Neural crest cell (in vitro differentiated cells): ENCODE measurements around the gene ATP2C1. TPM values are rescaled to one million over a fixed set of nuclear protein-coding genes. Genes with fewer than 3 reads are reported as not detected.
"Not testable (repeated sequence)": the region's sequence is repeated elsewhere in the genome, so short reads cannot be mapped to it uniquely, and the experiment has no call there.

ENCODE experiments used
- DNase-seq: peaks from one replicate; pipeline ENCODE4 v3.0.0; 2021; ENCODE audit warnings: low read depth, mixed read lengths, low spot score
- H3K27ac Mint-ChIP-seq: one replicate; pipeline ENCODE4 v1.8.0; 2021; ENCODE audit warnings: mild to moderate bottlenecking, mixed read lengths; ENCODE audit not compliant: unreplicated experiment
- H3K27me3 Mint-ChIP-seq: 2 replicates; pipeline ENCODE4 v1.8.0; 2021; ENCODE audit warnings: low read depth, mild to moderate bottlenecking, mixed read lengths
- H3K36me3 Mint-ChIP-seq: 2 replicates; pipeline ENCODE4 v1.8.0; 2021; ENCODE audit warnings: low read depth, mild to moderate bottlenecking, mixed read lengths
- H3K4me1 Mint-ChIP-seq: 2 replicates; pipeline ENCODE4 v1.8.0; 2021; ENCODE audit warnings: mixed read lengths
- H3K4me3 Mint-ChIP-seq: one replicate; pipeline ENCODE4 v1.8.0; 2021; ENCODE audit warnings: mild to moderate bottlenecking, mixed read lengths
- H3K9me3 Mint-ChIP-seq: 2 replicates; pipeline ENCODE4 v1.8.0; 2021; ENCODE audit warnings: mixed read lengths
- CTCF ChIP-seq: fragments of 200-600 bp; sonication (generic); conservative IDR thresholded peaks from 2 replicates; pipeline ENCODE4 v1.5.0; 2021; ENCODE audit warnings: antibody characterized with exemption, mild to moderate bottlenecking
- total RNA-seq: library from RNA; stranded (reverse); gene quantifications from 2 replicates; pipeline ENCODE4 v1.2.1, GENCODE V29; 2021

Gene ATP2C1
- total RNA-seq, 1 donor from 2014 or later: 73.8 TPM

- H3K36me3 Mint-ChIP-seq: peaks cover 5% of the 10 kb centered on the region
- no peaks in the 10 kb centered on the region for H3K27me3 Mint-ChIP-seq
- H3K4me3 Mint-ChIP-seq: no peak overlapping the region
- TF ChIP-seq CTCF: no peak
- no peak for DNase-seq
- H3K4me1 Mint-ChIP-seq: no peaks in the 10 kb centered on the region
- peak overlapping the region; percentile 84 for H3K27ac Mint-ChIP-seq
- H3K9me3 Mint-ChIP-seq: peaks cover under 1% of the 10 kb centered on the region
Measured at GRCh38 chr3:131036200-131036816, 142.4 kb downstream of the ATP2C1 start.

DNA sequence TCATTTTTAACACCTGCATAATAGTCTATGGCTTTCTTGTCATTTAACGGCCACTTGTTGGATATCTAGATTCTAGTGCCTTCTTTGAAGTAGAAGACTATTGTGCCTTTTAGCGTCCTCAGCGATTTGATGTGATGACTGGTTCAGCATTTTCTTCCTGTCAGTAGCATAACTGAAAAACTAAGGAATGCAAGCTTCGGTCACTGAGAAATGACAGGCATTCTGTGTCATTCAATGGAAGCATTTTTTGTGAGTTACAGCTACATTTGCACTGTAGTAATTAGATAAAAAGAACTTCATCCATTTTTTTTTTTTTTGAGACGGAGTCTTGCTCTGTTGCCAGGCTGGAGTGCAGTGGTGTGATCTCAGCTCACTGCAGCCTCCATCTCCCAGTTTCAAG is 143.1 kb downstream of the ATP2C1 start:
- Mint-ChIP-seq H3K27me3 (no peaks in the 10 kb centered on the region), H3K4me1 (no peaks in the 10 kb centered on the region), H3K36me3 (peaks cover 10% of the 10 kb centered on the region), H3K4me3 (no peak overlapping the region), H3K27ac (no peak overlapping the region), H3K9me3 (peaks cover 3% of the 10 kb centered on the region)
- DNase-seq: no peak
- no peak for TF ChIP-seq CTCF

- Mint-ChIP-seq H3K27me3 (no peaks in the 10 kb centered on the region), H3K27ac (no peak overlapping the region), H3K36me3 (peaks cover 10% of the 10 kb centered on the region), H3K4me3 (no peak overlapping the region), H3K9me3 (peaks cover 3% of the 10 kb centered on the region), H3K4me1 (no peaks in the 10 kb centered on the region)
- TF ChIP-seq CTCF: no peak
- DNase-seq: no peak
Measured at GRCh38 chr3:131038326-131038725, 144.4 kb downstream of the ATP2C1 start.

DNA sequence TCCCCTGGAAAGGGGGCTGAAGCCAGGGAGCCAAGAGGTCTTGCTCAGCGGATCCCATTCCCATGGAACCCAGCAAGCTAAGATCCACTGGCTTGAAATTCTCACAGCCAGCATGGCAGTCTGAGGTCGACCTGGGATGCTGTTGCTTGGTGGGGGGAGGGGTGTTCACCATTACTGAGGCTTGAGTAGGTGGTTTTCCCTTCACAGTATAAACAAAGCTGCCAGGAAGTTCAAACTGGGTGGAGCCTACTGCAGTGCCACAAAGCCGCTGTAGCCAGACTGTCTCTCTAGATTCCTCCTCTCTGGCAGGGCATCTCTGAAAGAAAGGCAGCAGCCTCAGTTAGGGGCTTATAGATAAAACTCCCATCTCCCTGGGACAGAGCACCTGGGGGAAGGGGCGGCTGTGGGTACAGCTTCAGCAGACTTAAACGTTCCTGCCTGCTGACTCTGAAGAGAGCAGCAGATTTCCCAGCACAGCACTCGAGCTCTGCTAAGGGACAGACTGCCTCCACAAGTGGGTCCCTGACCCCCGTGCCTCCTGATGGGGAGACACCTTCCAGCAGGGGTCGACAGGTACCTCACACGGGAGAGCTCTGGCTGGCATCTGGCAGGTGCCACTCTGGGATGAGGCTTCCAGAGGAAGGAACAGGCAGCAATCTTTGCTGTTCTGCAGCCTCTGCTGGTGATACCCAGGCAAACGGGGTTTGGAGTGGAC is 148.5 kb downstream of the ATP2C1 start:
- Mint-ChIP-seq H3K9me3 (peaks cover 11% of the 10 kb centered on the region), H3K36me3 (peaks cover 16% of the 10 kb centered on the region)
- not testable (repeated sequence) for H3K27ac Mint-ChIP-seq, DNase-seq, H3K27me3 Mint-ChIP-seq, H3K4me3 Mint-ChIP-seq, H3K4me1 Mint-ChIP-seq

- DNase-seq: no peak
- H3K36me3 Mint-ChIP-seq: peaks cover 15% of the 10 kb centered on the region
Measured at GRCh38 chr3:131047582-131047981, 153.7 kb downstream of the ATP2C1 start.

More at GRCh38 chr3:131047582-131047981, 153.7 kb downstream of the ATP2C1 start:
- Mint-ChIP-seq H3K4me1 (peaks cover 10% of the 10 kb centered on the region), H3K27ac (no peak overlapping the region), H3K4me3 (no peak overlapping the region), H3K9me3 (peaks cover 8% of the 10 kb centered on the region), H3K27me3 (no peaks in the 10 kb centered on the region)
- no peak for TF ChIP-seq CTCF
